Erythroblast (primary cell): ENCODE measurements around the gene RHEB.

Experiments
- GATA1 ChIP-seq: IDR thresholded peaks from 2 replicates; pipeline ENCODE4 v1.6.1; 2011; ENCODE audit warnings: low read depth, mild to moderate bottlenecking, control low read depth, low read length, moderate library complexity
- POLR2A ChIP-seq: IDR thresholded peaks from 2 replicates; pipeline ENCODE4 v1.6.1; 2011; ENCODE audit warnings: mild to moderate bottlenecking, low read length

GRCh38 chr7:151552352-151553028 lies 32.8 kb upstream of the RHEB start:
- TF ChIP-seq POLR2A: no peak
- TF ChIP-seq GATA1: no peak
